ENCODE data around the gene LILRA5. TPM values are rescaled to one million over a fixed set of nuclear protein-coding genes. Genes with fewer than 3 reads are reported as not detected.
A peak's percentile ranks its signal among the peaks of the same experiment; 100 is the strongest.
"Not testable (repeated sequence)": the region's sequence is repeated elsewhere in the genome, so short reads cannot be mapped to it uniquely, and the experiment has no call there.

Gene LILRA5
- total RNA-seq, 1 donor from 2014 or later: 1.2 TPM

- intact Hi-C loops (cut with micrococcal nuclease): no loop called here
- ATAC-seq: no peak
- no peak for DNase-seq
These were observed 23.3 kb upstream of the LILRA5 start for GRCh38 chr19:54335979-54336892.

GRCh38 chr19:54335164-54335563 lies 22.2 kb upstream of the LILRA5 start:
- no peak for ATAC-seq
- intact Hi-C loops (cut with micrococcal nuclease): no loop called here

DNA sequence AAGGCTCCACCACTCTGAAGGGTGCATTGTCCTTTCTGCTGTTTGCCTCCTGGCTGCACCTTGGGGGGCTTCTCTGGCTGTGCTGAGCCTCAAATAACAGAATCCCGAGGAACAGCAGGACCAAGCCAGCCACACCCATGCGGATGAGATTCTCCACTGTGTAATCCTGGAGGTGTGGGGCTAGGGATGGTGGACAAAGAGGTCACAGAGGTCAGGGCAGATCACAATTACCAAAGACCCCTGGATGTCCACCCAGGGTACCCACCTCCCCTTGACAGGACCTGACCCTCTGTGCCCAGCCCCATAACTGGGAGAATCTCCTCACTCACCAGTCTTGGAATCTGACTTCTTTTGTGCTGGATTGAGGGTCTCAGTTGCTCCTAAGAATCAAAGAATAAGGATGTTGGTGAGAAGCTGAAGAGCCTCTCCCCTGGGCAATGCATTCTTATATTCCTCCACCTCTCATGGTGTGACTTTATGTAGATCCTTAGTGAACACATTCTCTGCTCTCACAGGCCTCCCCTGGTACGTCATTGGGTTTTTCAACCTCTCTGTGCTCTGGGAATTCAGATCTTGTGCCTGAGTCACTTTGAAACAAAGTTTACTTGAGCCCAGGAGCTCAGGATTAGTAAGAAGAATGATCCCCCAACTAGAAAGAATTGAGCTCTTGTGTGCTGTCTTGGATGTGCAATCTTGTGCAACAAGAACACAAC lies 20.8 kb upstream of the LILRA5 start:
- intact Hi-C loops (cut with micrococcal nuclease): no loop called here
- DNase-seq (no peak), ATAC-seq (no peak)

More at GRCh38 chr19:54335164-54335563, 22.2 kb upstream of the LILRA5 start:
- no peak for DNase-seq

DNA sequence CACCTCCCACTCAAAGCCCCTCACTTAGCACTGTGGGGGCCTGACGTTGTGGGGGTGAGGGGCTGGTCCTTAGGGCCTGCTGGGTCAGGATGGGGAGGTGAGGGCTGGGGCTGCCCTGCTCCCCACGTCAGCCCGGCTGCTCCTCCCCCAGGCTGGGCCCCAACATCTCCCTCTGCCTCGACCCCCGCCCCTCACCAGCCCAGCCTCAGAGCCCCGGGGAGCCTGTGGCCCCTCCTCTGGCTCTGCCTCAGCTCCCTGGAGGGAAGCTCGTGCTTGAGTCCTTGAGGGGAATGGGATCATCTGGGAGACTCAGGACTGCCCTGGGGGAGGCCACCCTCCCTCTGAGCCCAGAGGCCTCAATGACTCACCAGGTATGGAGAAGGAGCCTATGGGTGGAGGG lies 19.2 kb upstream of the LILRA5 start:
- ATAC-seq: no peak
- intact Hi-C loops (cut with micrococcal nuclease): no loop called here

GRCh38 chr19:54331626-54332025 lies 18.7 kb upstream of the LILRA5 start:
- intact Hi-C loops (cut with micrococcal nuclease): no loop called here
- no peak for DNase-seq
- ATAC-seq: no peak

More for the DNA sequence above, 19.2 kb upstream of the LILRA5 start:
- DNase-seq: no peak

DNA sequence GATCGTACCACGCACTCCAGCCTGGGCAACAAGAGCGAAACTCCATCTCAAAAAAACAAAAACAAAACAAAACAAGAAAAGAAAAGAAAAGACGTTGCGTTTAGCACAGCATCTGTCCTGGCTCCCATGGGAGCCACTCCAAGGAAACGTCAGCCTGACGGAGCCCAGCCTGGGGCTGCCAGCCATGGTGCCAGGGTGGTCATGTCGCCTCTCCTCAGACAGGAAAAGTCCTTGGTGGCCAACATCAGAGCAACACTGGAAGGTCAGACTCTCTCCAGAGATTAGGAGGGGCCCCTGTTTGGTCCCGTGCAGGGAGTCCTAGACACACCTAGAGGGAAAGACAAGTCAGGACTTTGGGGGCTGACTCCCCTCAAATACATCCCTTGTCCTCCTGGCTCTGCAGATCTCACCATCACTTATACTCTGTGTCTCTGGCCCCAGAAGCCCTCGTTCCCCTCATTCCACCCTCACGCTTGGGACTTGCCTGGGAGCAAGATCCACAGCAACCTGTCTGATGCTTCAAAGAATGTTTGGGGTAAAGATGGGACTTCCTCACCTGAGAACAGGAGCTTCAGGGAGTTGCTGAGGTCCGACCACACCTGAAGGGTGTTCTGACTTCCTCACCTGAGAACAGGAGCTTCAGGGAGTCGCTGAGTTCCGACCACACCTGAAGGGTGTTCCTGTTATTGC lies 16.7 kb upstream of the LILRA5 start:
- DNase-seq (no peak), ATAC-seq (no peak)
- intact Hi-C loops (cut with micrococcal nuclease): no loop called here

- ATAC-seq; DNase-seq; intact Hi-C loops (cut with micrococcal nuclease): not testable (repeated sequence)
These were observed 15.8 kb upstream of the LILRA5 start for GRCh38 chr19:54328781-54329180.

DNA sequence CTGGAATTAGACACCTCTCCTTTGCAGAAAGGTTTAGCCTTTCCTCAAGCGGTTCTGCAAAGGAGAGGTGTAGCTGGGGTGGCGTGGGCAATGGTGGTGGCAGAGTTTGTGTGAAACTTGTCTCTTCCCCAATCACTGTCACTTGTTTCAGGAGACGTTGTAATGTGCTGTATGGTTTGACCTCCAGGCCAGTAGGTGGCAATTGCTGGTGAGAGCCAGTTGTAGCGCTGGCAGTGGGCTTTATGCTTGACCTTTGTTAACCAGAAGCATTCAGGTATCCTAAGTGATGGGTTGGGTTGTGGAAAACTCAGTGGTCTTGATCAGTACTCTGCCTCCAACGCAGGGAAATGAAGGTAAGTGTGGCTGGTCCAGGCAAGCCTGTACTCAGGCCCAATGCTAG lies 12.7 kb upstream of the LILRA5 start:
- ATAC-seq (no peak), DNase-seq (no peak)
- intact Hi-C loops (cut with micrococcal nuclease): no loop called here

DNA sequence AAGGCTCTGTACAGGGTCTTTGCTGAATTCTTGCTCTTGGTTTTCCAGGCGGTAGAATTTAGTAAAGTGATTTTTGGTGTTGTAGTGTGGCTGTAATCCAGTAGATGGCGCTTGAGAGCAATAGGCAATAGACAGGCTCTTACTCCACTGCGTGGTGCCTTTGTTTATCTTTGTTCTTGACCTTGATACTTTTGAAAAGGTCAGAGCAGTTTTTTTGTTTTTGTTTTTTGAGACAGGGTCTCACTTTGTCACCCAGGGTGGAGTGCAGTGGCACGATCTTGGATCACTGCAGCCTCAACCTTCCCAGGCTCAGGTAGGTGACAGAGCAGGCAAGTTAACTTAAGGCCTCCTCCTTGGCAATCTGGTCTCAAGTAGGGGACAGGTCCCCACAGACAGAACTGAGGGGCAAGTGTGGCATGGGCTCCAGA lies 12.2 kb upstream of the LILRA5 start:
- ATAC-seq: peak; percentile 27
- intact Hi-C loops (cut with micrococcal nuclease): no loop called here
- no peak for DNase-seq

- ATAC-seq: no peak
- intact Hi-C loops (cut with micrococcal nuclease): no loop called here
These were observed 11.1 kb upstream of the LILRA5 start for GRCh38 chr19:54324071-54324470.

DNA sequence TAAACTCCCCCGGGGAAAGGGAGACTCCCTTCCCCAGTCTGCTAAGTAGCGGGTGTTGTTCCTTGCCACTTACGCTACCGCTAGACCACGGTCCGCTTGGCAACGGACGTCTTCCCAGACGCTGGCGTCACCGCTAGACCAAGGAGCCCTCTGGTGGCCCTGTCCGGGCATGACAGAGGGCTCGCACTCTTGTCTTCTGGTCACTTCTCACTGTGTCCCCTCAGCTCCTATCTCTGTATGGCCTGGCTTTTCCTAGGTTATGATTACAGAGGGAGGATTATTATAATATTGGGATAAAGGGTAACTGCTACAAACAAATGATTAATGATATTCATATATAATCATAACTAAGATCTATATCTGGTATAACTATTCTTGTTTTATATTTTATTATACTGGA lies 10.0 kb upstream of the LILRA5 start:
- ATAC-seq; DNase-seq; intact Hi-C loops (cut with micrococcal nuclease): not testable (repeated sequence)

More at GRCh38 chr19:54324071-54324470, 11.1 kb upstream of the LILRA5 start:
- DNase-seq: no peak

DNA sequence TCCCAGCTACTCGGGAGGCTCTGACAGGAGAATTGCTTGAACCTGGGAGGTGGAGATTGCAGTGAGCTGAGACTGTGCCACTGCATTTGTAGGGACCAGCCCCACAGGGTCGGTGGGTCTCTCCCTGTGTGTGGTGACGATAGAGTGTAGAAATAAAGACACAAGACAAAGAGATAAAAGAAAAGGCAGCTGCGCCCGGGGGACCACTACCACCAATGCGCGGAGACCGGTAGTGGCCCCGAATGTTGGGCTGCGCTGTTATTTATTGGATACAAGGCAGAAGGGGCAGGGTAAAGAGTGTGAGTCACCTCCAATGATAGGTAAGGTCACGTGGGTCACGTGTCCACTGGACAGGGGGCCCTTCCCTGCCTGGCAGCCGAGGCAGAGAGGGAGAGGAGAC lies 9.3 kb upstream of the LILRA5 start:
- DNase-seq; intact Hi-C loops (cut with micrococcal nuclease); ATAC-seq: not testable (repeated sequence)

- intact Hi-C loops (cut with micrococcal nuclease): no loop called here
- ATAC-seq: no peak
These were observed 7.1 kb upstream of the LILRA5 start for GRCh38 chr19:54319892-54320670.

DNA sequence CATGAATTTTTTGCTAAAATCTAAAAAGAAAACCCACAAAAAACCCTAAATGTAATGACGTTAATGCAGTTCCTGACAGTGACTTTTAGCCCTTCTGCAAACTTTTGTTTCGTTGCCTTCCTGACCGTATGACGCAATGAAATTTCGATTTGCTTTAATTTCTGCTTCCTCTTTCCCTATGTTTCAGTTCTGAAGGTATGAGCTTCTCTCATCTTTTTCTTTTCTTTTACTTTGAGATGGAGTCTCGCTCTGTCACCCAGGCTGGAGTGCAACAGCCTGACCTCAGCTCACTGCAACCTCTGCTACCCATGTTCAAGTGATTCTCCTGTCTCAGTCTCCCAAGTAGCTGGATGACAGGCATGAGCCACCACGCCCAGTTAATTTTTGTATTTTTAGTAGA lies 6.1 kb upstream of the LILRA5 start:
- ATAC-seq (no peak), DNase-seq (no peak)
- intact Hi-C loops (cut with micrococcal nuclease): no loop called here

More at GRCh38 chr19:54319892-54320670, 7.1 kb upstream of the LILRA5 start:
- no peak for DNase-seq

GRCh38 chr19:54317965-54318240 lies 4.9 kb upstream of the LILRA5 start:
- no peak for DNase-seq
- ATAC-seq: no peak
- intact Hi-C loops (cut with micrococcal nuclease): no loop called here

GRCh38 chr19:54317108-54317964 lies 4.4 kb upstream of the LILRA5 start:
- peak; percentile 39 for ATAC-seq
- intact Hi-C loops (cut with micrococcal nuclease): no loop called here
- DNase-seq: no peak

DNA sequence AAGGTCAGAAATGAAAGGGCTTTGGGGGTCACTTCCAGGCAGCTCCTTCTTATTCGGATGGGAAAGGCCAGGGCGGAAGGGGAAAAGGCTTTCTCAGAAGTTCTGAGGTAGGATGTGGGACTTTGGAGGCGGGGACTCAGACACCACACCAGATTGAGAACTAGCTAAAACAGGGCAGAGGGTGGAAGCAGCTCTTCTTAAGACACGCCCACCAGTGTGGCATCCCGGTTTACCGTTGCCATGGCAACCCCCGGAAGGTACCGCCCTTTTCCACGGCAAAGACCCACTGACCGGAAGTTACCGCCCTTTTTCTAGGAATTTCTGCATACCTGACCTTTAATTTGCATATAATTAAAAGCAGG lies 3.8 kb upstream of the LILRA5 start:
- DNase-seq (no peak), ATAC-seq (peak; percentile 54)
- intact Hi-C loops (cut with micrococcal nuclease): no loop called here

DNA sequence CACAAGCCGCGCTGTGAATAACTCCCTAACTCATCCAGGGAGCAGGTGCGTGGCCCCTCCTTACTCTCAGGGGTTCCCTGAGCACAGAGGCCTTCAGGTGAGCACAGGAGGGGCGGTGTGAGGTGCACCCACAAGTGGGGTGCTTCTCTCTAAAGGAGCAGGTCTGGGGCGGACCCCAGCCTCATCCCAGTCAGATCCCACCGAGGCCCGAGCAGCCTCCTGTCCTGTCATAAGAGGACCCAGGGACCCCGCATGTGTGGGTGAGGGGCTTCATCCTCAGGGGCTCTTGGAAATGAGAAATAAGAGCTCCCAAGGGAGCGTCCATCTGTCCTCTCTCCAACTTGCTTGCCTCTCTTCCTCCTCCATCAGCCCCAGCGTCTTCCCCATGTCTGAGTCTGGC lies 3.0 kb upstream of the LILRA5 start:
- ATAC-seq (no peak), DNase-seq (no peak)
- intact Hi-C loops (cut with micrococcal nuclease): no loop called here
